Mesodermal cell (in vitro differentiated cells): ENCODE measurements around the gene MGMT.

ENCODE experiments used
- H3K27ac ChIP-seq: 2 replicates; pipeline ENCODE4 v1.7.0; 2013; ENCODE audit warnings: mild to moderate bottlenecking, low read depth, low read length, moderate library complexity; ENCODE audit not compliant: severe bottlenecking
- H3K36me3 ChIP-seq: 2 replicates; pipeline ENCODE4 v1.7.1; 2013; ENCODE audit warnings: mild to moderate bottlenecking, low read length, moderate library complexity; ENCODE audit not compliant: control insufficient read depth, insufficient read depth
- H3K4me1 ChIP-seq: one replicate; pipeline ENCODE4 v1.7.1; 2013; ENCODE audit warnings: mild to moderate bottlenecking, low read length; ENCODE audit not compliant: insufficient read depth, control insufficient read depth, poor library complexity, severe bottlenecking
- H3K4me3 ChIP-seq: 2 replicates; pipeline ENCODE4 v1.7.0; 2013; ENCODE audit warnings: low read length, control low read depth, mild to moderate bottlenecking; ENCODE audit not compliant: insufficient read depth, poor library complexity, severe bottlenecking; ENCODE audit errors: extremely low read depth
- H3K9me3 ChIP-seq: 2 replicates; pipeline ENCODE4 v1.7.1; 2013; ENCODE audit warnings: mild to moderate bottlenecking, low read length, moderate library complexity; ENCODE audit not compliant: control insufficient read depth
- WGBS, 2 experiments: methylation state at CpG; one replicate each; pipeline ENCODE4 v1.1.5; 2013; ENCODE audit warnings: missing lambda C conversion rate in 2 of 2; ENCODE audit not compliant: insufficient coverage in 2 of 2; 5-methylcytosine and 5-hydroxymethylcytosine counted together

MGMT gene

DNA sequence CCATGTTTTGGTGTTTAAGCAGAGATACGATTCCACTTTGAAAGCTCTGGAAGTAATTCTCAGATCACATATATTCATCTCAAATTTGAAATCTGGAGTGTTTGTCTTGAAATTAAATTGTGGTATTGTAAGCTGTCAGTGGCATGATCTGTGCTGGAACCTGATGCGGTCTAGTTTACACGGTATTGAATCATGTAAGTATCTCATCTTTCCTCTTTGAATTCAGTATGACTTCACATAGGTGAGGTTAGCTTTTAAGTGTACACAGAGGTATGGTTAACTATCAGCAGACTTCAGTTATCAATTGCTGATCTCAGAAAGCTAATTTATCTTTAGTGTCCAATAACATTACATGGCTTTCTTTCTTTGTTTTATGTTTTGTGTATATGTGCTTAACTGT is 155.2 kb downstream of the MGMT start:
- no peak overlapping the region for H3K27ac ChIP-seq
- 100% methylated on average over 1 to 3 of the region's 3 CpGs for WGBS, 2 experiments

DNA sequence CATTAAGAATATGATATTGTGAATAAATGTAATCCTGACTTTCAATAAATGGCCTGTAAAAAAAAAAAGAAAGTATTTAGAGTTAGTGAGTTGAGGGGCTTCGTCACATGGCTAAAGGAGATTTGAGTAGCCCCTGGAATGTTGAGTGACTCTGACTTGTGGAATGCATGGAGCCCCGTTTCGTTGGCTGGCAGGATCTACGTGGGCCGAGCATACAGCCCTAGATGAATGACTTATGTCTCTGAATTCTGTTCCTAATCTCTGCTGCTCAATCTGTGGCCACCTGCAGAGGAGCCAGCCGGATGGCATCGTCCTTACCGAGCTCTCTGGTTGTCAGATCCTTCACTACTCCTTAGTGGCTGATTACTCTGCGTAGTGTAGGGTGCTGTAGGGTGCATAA is 155.7 kb downstream of the MGMT start:
- H3K36me3 ChIP-seq = no peaks in the 10 kb centered on the region
- no peaks in the 10 kb centered on the region for H3K9me3 ChIP-seq
- H3K4me3 ChIP-seq = no peak overlapping the region
- 66 to 79% methylated on average over 7 to 8 of the region's 9 CpGs for WGBS, 2 experiments
- H3K27ac ChIP-seq = no peak overlapping the region
- peaks cover 6% of the 10 kb centered on the region for H3K4me1 ChIP-seq

More for the DNA sequence above, 155.2 kb downstream of the MGMT start:
- H3K4me1 ChIP-seq = peaks cover 6% of the 10 kb centered on the region
- no peaks in the 10 kb centered on the region for H3K9me3 ChIP-seq
- H3K4me3 ChIP-seq = no peak overlapping the region
- H3K36me3 ChIP-seq = no peaks in the 10 kb centered on the region

DNA sequence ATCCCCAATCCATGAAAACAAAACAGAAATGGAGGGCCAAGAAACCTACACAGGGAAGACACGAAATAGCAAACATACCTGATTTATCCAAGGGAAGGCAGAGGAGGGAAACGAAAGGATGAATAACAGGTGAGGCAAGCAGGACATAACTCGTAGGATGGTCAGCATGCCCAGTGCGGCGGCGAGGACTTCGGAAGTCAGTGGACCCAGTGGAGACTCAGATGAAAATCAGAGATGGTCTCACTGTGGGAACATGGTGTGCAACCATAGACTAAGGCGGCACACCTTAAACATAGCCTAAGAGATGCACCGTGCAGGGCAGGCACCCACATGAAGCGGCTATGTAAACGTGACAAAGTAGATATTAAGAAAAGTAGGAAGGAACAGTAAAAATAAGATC is 157.5 kb downstream of the MGMT start:
- 86 to 88% methylated on average over 11 of the region's 11 CpGs for WGBS, 2 experiments

DNA sequence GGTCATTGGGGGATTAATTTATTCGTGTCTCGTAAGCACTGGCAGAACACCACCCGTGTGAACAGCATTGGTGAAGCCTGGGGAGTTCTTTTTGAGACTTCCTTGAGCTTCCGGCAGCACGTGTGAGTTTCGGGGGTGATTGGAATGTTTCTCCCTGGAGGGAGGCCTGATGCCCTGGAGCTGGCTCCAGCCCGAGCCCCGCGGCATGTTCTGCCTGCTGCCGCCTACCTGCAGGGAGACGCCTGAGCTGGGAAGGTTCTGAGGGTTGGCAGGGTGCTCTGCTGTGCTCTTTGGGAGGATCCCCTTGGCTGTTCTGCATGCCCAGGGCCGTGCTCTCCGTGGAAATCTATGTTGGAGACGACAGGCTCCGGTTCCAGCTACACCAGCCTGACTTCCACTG is 159.3 kb downstream of the MGMT start:
- Histone ChIP-seq H3K4me3 (no peak overlapping the region), H3K27ac (no peak overlapping the region), H3K36me3 (no peaks in the 10 kb centered on the region), H3K9me3 (no peaks in the 10 kb centered on the region), H3K4me1 (peaks cover 8% of the 10 kb centered on the region)
- WGBS, 2 experiments = 89 to 90% methylated on average over 8 to 11 of the region's 15 CpGs

More for the DNA sequence above, 157.5 kb downstream of the MGMT start:
- no peaks in the 10 kb centered on the region for H3K9me3 ChIP-seq
- H3K27ac ChIP-seq = no peak overlapping the region
- no peaks in the 10 kb centered on the region for H3K36me3 ChIP-seq
- H3K4me3 ChIP-seq = no peak overlapping the region
- peaks cover 6% of the 10 kb centered on the region for H3K4me1 ChIP-seq

DNA sequence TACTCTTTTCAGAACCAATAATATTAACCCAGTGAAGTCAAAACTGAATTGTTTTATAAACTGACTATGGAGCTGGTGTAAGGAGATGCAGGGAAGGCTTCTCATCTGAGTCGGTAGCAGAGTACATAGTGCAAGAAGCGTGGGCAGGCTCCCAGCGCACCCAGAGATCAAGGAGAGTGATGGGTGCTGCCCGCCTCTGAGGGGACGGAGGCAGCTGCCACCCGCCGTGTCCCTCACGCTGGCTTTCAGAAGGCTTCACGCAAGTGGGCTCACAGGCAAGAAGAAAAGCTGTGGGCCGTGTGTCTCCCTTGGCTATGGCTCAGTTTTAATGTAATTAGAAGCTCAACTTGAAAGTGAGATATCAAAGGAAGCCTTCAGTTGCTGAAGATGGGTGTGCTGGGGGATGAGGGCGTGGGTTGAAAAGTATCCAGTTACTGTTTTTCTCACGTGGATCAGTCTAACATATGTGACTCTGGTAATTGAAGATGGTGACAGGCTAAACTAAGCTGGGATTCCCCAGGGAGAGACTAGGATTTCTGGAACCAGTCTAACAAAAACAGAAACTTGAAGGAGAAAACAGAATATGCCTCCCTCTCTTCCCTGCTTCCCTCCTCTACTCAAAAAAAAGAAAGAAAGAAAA is 159.9 kb downstream of the MGMT start:
- Histone ChIP-seq H3K4me1 (peaks cover 8% of the 10 kb centered on the region), H3K36me3 (no peaks in the 10 kb centered on the region), H3K4me3 (no peak overlapping the region), H3K9me3 (no peaks in the 10 kb centered on the region), H3K27ac (no peak overlapping the region)
- WGBS, 2 experiments = 93 to 94% methylated on average over 11 of the region's 12 CpGs

DNA sequence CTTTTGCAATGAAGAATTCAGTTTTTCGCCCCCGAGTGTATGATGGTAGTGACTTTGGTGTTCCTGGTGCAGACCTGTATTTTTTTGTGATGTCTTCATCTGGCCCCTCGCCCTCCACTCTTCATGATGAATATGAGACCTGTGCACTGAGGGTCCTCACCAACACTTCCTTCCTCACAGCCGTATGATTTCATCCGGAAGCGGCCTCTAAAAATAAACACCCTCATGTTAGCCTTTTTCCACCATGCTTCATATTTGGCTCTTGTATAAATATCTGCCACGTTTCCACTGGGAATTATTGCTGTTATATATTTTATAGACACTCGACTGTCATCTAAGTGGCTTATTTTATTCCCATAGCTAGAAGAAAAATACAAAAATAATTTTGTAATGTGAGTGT is 160.4 kb downstream of the MGMT start:
- WGBS, 2 experiments = 92 to 93% methylated on average over 4 of the region's 8 CpGs
- no peaks in the 10 kb centered on the region for H3K9me3 ChIP-seq
- H3K4me1 ChIP-seq = peaks cover 8% of the 10 kb centered on the region
- H3K27ac ChIP-seq = no peak overlapping the region
- H3K4me3 ChIP-seq = no peak overlapping the region
- H3K36me3 ChIP-seq = no peaks in the 10 kb centered on the region

DNA sequence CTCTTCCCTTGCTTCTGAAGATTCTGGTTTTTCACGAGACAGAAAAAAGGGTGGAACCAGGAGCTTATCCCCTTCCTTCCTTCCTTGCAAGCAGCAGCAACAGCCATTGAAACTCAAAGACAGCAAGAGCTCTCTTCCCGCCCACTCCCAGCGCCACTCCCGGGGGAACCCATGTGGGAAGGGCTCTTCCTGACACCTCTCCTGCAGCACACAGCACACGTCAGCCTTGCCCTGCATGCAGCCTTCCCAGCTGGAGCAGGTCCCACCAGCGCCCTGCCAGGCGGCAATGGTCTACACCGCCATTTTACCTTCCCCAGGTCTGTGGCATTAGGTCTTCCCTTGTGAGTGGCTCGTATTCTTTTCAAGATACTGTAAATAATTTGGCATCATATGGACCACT is 161.8 kb downstream of the MGMT start:
- Histone ChIP-seq H3K4me3 (no peak overlapping the region), H3K9me3 (no peaks in the 10 kb centered on the region), H3K36me3 (no peaks in the 10 kb centered on the region), H3K27ac (no peak overlapping the region), H3K4me1 (peaks cover 2% of the 10 kb centered on the region)
- WGBS, 2 experiments = 75 to 85% methylated on average over 5 to 9 of the region's 9 CpGs

DNA sequence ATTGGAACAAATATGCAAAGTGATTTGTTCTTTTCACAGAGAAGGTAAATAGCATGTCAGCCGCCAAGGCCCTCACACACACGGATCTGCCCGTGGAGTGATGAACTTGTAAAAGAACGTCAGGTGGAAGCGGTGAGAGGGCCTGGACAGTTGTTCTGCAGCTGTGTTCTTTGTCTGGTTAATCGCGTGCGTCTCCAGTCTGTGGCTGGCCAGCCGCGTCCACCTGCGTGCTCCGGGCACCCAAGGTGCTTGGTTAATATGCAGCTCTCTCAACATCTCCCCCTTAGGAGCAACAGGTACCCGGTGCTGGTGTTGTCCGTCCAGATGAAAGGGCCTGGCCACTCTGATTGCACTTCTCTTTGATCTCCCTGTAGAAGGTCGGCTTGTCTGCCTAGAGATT is 162.9 kb downstream of the MGMT start:
- Histone ChIP-seq H3K9me3 (no peaks in the 10 kb centered on the region), H3K36me3 (no peaks in the 10 kb centered on the region), H3K4me1 (peaks cover 2% of the 10 kb centered on the region), H3K27ac (no peak overlapping the region), H3K4me3 (no peak overlapping the region)
- 93 to 95% methylated on average over 13 to 14 of the region's 15 CpGs for WGBS, 2 experiments

DNA sequence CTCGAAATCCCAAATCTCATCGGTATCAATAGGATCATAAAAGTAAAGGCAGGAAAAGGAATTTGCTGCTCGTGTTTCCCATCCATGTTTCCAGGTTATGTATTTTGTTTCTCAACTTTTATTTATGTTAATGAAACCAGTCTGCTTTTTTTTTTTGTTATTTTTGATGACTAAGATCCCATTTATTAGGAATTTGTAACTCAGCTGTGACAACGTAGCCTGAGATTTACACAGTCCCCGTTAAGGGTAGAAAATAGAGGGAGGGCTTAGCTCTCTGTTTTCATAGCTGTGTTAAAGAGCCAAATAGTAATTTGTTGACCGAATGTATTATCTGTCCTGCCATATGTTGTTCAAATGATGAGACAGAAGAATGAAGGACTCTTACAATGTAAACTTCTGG is 164.0 kb downstream of the MGMT start:
- peaks cover 2% of the 10 kb centered on the region for H3K4me1 ChIP-seq
- whole genome bisulfite sequencing, 2 experiments = 90 to 94% methylated on average over 2 to 4 of the region's 6 CpGs
- H3K27ac ChIP-seq = no peak overlapping the region
- H3K4me3 ChIP-seq = no peak overlapping the region
- H3K9me3 ChIP-seq = no peaks in the 10 kb centered on the region
- no peaks in the 10 kb centered on the region for H3K36me3 ChIP-seq

DNA sequence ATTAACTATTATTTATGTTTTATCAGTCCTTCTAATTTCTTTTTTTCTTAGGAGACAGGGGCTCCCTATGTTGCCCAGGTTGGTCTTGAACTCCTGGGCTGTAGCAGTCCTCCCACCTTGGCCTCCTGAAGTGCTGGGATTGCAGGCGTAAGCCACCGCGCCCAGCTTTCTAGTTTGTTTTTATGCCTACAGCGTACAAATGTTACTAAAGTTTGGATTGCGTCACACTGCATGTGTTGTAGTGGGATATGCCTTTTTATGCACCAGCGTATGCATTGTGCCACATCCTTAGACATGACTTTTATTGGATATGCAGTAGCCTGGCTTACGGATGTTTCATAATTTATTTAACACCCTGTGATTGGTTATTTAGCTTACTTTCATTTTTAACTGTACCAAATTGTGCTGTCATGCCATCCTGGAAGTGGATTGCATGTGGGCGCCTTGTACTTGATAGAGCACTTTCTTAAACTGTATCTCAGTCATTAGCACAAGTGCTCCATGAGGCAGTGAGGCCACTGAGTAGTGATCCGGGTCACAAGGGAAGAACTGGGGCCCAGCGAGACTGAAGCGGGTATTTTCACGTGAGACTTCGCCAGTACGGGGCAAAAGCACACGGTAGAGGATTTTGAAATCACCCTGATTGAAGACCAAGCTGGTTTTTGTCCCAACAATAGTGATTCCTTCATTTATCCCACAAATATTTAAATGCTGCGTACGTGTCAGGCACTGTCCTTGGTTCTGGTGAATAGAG is 165.0 kb downstream of the MGMT start:
- WGBS, 2 experiments = 97 to 98% methylated on average over 11 to 15 of the region's 17 CpGs
- H3K9me3 ChIP-seq = no peaks in the 10 kb centered on the region

DNA sequence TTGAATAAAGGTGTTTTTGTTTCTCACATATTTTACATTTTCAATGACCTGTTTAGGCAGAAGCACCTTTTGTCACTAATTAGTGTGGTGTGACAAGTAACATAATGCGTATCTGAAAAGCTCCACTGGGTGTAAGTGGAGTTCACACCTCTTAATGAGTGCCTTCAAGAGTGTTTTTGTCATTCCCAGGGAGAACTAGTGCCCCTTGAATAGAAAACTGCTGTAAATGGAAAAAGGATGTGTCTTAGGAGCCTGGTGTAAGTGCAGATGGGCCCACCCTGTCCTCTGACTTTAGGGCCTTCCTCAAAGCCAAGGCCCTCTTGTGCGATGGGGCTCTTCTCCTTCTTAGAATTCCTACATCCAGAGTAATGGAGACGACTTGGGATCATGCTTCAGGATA is 170.0 kb downstream of the MGMT start:
- Histone ChIP-seq H3K36me3 (no peaks in the 10 kb centered on the region), H3K9me3 (no peaks in the 10 kb centered on the region), H3K4me1 (no peaks in the 10 kb centered on the region), H3K27ac (no peak overlapping the region), H3K4me3 (no peak overlapping the region)
- 64 to 100% methylated on average over 1 to 2 of the region's 3 CpGs for WGBS, 2 experiments

More for the DNA sequence above, 165.0 kb downstream of the MGMT start:
- H3K27ac ChIP-seq = no peak overlapping the region
- no peaks in the 10 kb centered on the region for H3K36me3 ChIP-seq
- peaks cover 2% of the 10 kb centered on the region for H3K4me1 ChIP-seq
- H3K4me3 ChIP-seq = no peak overlapping the region
